Lower leg skin (tissue), 4 donors: Measurements from ENCODE around the gene LYRM7. TPM values are rescaled to one million over a fixed set of nuclear protein-coding genes. Genes with fewer than 3 reads are reported as not detected.
"Not testable (repeated sequence)": the region's sequence is repeated elsewhere in the genome, so short reads cannot be mapped to it uniquely, and the experiment has no call there.

Experiments
- DNase-seq, 2 donors: peaks; one replicate each; pipeline ENCODE4 v3.0.0-alpha.2; 2019; ENCODE audit warnings: low spot score in 2 of 2
- H3K4me3 ChIP-seq: fragments of 200-600 bp; sonication (generic); 2 replicates; pipeline ENCODE4 v1.5.1; 2017; ENCODE audit warnings: mild to moderate bottlenecking, low read depth; ENCODE audit not compliant: poor library complexity, severe bottlenecking
- CTCF ChIP-seq, 3 donors: fragments of 450-650 bp; IDR thresholded peaks; one replicate each; pipeline ENCODE4 v1.5.1; 2016; ENCODE audit warnings: antibody characterized with exemption in 3 of 3, mild to moderate bottlenecking in 3 of 3, moderate library complexity in 2 of 3
- POLR2A ChIP-seq, 2 donors: fragments of 450-650 bp; IDR thresholded peaks; one replicate each; pipeline ENCODE4 v1.6.1; 2016 to 2017; ENCODE audit warnings: antibody characterized with exemption in 2 of 2, mild to moderate bottlenecking in 1 of 2, moderate library complexity in 1 of 2
- WGBS, 2 donors: methylation state at CpG; one replicate each; pipeline ENCODE4 v1.1.5; 2018; 5-methylcytosine and 5-hydroxymethylcytosine counted together
- intact Hi-C: fragments of 100-400 bp; cut with DNase I; formaldehyde crosslinking; loops from one replicate; pipeline ENCODE4 v1.15.0; 2023; ENCODE audit warnings: low total_unique reads
- total RNA-seq, 4 donors: library from RNA; depleted of rRNA; stranded (reverse); fragments of >200 nt; gene quantifications; one replicate each; pipeline ENCODE4 v1.1.0, GENCODE V29; 2016

Gene LYRM7
- total RNA-seq = 10 to 100 TPM in 1 of 4 donors, 1 to 10 TPM in 3; 4.1 to 15.7 (median 5.8) TPM

GRCh38 chr5:131170540-131171275 lies at the start of gene LYRM7:
Gene LYRM7, plus strand, starts transcription at chr5:131170944. Its CDS starts 77 bp downstream, at chr5:131171021.
- intact Hi-C loops = no loop called here
- WGBS, 2 donors = 0 to 1% methylated on average over 42 of the region's 42 CpGs

GRCh38 chr5:131127244-131127643 lies 43.5 kb upstream of the LYRM7 start:
- WGBS, 2 donors = 100% methylated on average over 2 of the region's 2 CpGs
- DNase-seq, H3K4me3 ChIP-seq, intact Hi-C loops: not testable (repeated sequence)

More at GRCh38 chr5:131170540-131171275, at the start of gene LYRM7:
- TF ChIP-seq CTCF (IDR thresholded peaks at IDR 0.05) (no peak), POLR2A (IDR thresholded peaks at IDR 0.05) (no peak)
- peak; percentile 98 to 99 for DNase-seq
- peak within 1 kb of the TSS; percentile 33 for H3K4me3 ChIP-seq

GRCh38 chr5:131129306-131129705 lies 41.4 kb upstream of the LYRM7 start:
- H3K4me3 ChIP-seq = no peak overlapping the region
- WGBS, 2 donors = 83 to 90% methylated on average over 4 of the region's 4 CpGs
- TF ChIP-seq POLR2A (IDR thresholded peaks at IDR 0.05) (no peak), CTCF (IDR thresholded peaks at IDR 0.05) (no peak)
- no peak for DNase-seq
- intact Hi-C loops = no loop called here

- H3K4me3 ChIP-seq, DNase-seq, intact Hi-C loops: not testable (repeated sequence)
- WGBS, 2 donors = 86 to 94% methylated on average over 2 of the region's 2 CpGs
These were observed 37.7 kb upstream of the LYRM7 start for GRCh38 chr5:131133091-131133490.

GRCh38 chr5:131138406-131138805 lies 32.3 kb upstream of the LYRM7 start:
- DNase-seq, H3K4me3 ChIP-seq, intact Hi-C loops: not testable (repeated sequence)
- WGBS, 2 donors = 86 to 98% methylated on average over 5 of the region's 5 CpGs

GRCh38 chr5:131139321-131139720 lies 31.4 kb upstream of the LYRM7 start:
- no peak for TF ChIP-seq POLR2A (IDR thresholded peaks at IDR 0.05)
- no peak for TF ChIP-seq CTCF (IDR thresholded peaks at IDR 0.05)
- 93 to 98% methylated on average over 2 of the region's 2 CpGs for WGBS, 2 donors
- intact Hi-C loops = no loop called here
- no peak for DNase-seq
- H3K4me3 ChIP-seq = no peak overlapping the region

- TF ChIP-seq POLR2A (IDR thresholded peaks at IDR 0.05) = no peak
- no peak for TF ChIP-seq CTCF (IDR thresholded peaks at IDR 0.05)
- intact Hi-C loops = no loop called here
- DNase-seq = no peak
- no peak overlapping the region for H3K4me3 ChIP-seq
- WGBS, 2 donors = 58% methylated on average over 3 of the region's 3 CpGs
These were observed 27.6 kb upstream of the LYRM7 start for GRCh38 chr5:131142970-131143617.
